ENCODE results near the gene ROR2. TPM values are rescaled to one million over a fixed set of nuclear protein-coding genes. Genes with fewer than 3 reads are reported as not detected.

The ROR2 gene
- total and polyA plus RNA-seq, 2 of the 8 experiments (the other 6 are each of a cell fraction or from before 2014, with no cell fraction given), result 2.7 to 4.3 TPM

- TF ChIP-seq GTF2F1 (IDR thresholded peaks at IDR 0.05; ENCODE audit: borderline replicate concordance, low read depth, low read length), result no peak
- TF ChIP-seq TAF7 (optimal IDR thresholded peaks at IDR 0.05; ENCODE audit: borderline replicate concordance, low read depth, low read length), result no peak
- TF ChIP-seq, protein P1, sequence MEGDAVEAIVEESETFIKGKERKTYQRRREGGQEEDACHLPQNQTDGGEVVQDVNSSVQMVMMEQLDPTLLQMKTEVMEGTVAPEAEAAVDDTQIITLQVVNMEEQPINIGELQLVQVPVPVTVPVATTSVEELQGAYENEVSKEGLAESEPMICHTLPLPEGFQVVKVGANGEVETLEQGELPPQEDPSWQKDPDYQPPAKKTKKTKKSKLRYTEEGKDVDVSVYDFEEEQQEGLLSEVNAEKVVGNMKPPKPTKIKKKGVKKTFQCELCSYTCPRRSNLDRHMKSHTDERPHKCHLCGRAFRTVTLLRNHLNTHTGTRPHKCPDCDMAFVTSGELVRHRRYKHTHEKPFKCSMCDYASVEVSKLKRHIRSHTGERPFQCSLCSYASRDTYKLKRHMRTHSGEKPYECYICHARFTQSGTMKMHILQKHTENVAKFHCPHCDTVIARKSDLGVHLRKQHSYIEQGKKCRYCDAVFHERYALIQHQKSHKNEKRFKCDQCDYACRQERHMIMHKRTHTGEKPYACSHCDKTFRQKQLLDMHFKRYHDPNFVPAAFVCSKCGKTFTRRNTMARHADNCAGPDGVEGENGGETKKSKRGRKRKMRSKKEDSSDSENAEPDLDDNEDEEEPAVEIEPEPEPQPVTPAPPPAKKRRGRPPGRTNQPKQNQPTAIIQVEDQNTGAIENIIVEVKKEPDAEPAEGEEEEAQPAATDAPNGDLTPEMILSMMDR (IDR thresholded peaks at IDR 0.05; ENCODE audit: control extremely low read depth in 1 of 3, insufficient read depth in 1 of 3, low read depth in 1 of 3, low read length in 3 of 3), result no peak
- TF ChIP-seq JUN (IDR thresholded peaks at IDR 0.05; ENCODE audit: low read depth, low read length), result no peak
- TF ChIP-seq NRF1 (IDR thresholded peaks at IDR 0.05; ENCODE audit: low read depth, low read length), result no peak
- TF ChIP-seq SIN3A (conservative IDR thresholded peaks at IDR 0.05 in 1 of 2, IDR thresholded peaks at IDR 0.05 in 1 of 2; ENCODE audit: low read depth in 1 of 2, low read length in 2 of 2), result no peak
Observed at GRCh38 chr9:91790917-91791316, 159.1 kb downstream of the ROR2 start (continued).

Data from H1 (cell line).